Tibial nerve (tissue), 4 donors: ENCODE data around the gene URAD. TPM values are rescaled to one million over a fixed set of nuclear protein-coding genes. Genes with fewer than 3 reads are reported as not detected.

Experiments used
- DNase-seq, 2 donors: peaks; one replicate each; pipeline ENCODE4 v3.0.0-alpha.2; 2019; ENCODE audit warnings: low spot score in 2 of 2
- H3K27ac ChIP-seq, 4 donors: fragments of 200-600 bp; sonication (generic) in 3 of 4; one replicate each; pipeline ENCODE4 v1.5.1; 2017 to 2019; ENCODE audit warnings: mild to moderate bottlenecking in 1 of 4
- H3K27me3 ChIP-seq, 2 donors: fragments of 200-600 bp; sonication (generic) in 1 of 2; one replicate each; pipeline versions ENCODE4 v1.5.1 to v1.6.0; 2017 to 2019
- H3K36me3 ChIP-seq, 3 donors: fragments of 200-600 bp; sonication (generic); one replicate each; pipeline ENCODE4 v1.5.1; 2018 to 2019
- H3K4me1 ChIP-seq, 4 donors: fragments of 200-600 bp; sonication (generic) in 3 of 4; one replicate each; pipeline ENCODE4 v1.5.1; 2017 to 2019
- H3K4me3 ChIP-seq, 4 donors: fragments of 200-600 bp; sonication (generic) in 3 of 4; one replicate each; pipeline ENCODE4 v1.5.1; 2017 to 2019; ENCODE audit warnings: mild to moderate bottlenecking in 1 of 4, moderate library complexity in 1 of 4
- H3K9me3 ChIP-seq, 4 donors: fragments of 200-600 bp; sonication (generic) in 3 of 4; one replicate each; pipeline ENCODE4 v1.5.1; 2017 to 2019
- EP300 ChIP-seq, 2 donors: sonication (generic); formaldehyde crosslinking; IDR thresholded peaks; one replicate each; pipeline ENCODE4 v1.6.1; 2017; ENCODE audit warnings: antibody characterized with exemption in 2 of 2, mild to moderate bottlenecking in 1 of 2
- POLR2A ChIP-seq, 2 donors: fragments of 450-650 bp; IDR thresholded peaks; one replicate each; pipeline ENCODE4 v1.6.1; 2017; ENCODE audit warnings: antibody characterized with exemption in 2 of 2, mild to moderate bottlenecking in 2 of 2, moderate library complexity in 2 of 2
- WGBS, 2 donors: methylation state at CpG; one replicate each; pipeline ENCODE4 v1.1.5; 2018; 5-methylcytosine and 5-hydroxymethylcytosine counted together
- total RNA-seq, 4 donors: library from RNA; depleted of rRNA; stranded (reverse); fragments of >200 nt; gene quantifications; one replicate each; pipeline ENCODE4 v1.1.0, GENCODE V29; 2016
- TF ChIP-seq, protein P1 (sequence below), 5 experiments: fragments of 200-600 bp in 3 of 5; fragments of 450-650 bp in 2 of 5; sonication (generic) in 3 of 5; IDR thresholded peaks; one replicate each; pipeline ENCODE4 v1.5.1; 2016 to 2019; ENCODE audit warnings: antibody characterized with exemption in 5 of 5, mild to moderate bottlenecking in 3 of 5, moderate library complexity in 2 of 5

Gene URAD
- total RNA-seq, 4 donors from 2014 or later, result not detected

- Histone ChIP-seq H3K9me3 (no peaks in the 10 kb centered on the region), H3K4me1 (peaks cover 0 to 37% (median 14%) of the 10 kb centered on the region in 4 donors), H3K36me3 (no peaks in the 10 kb centered on the region), H3K27ac (no peak overlapping the region), H3K4me3 (no peak overlapping the region), H3K27me3 (peaks cover 4 to 95% of the 10 kb centered on the region in 2 donors)
- TF ChIP-seq, protein P1, sequence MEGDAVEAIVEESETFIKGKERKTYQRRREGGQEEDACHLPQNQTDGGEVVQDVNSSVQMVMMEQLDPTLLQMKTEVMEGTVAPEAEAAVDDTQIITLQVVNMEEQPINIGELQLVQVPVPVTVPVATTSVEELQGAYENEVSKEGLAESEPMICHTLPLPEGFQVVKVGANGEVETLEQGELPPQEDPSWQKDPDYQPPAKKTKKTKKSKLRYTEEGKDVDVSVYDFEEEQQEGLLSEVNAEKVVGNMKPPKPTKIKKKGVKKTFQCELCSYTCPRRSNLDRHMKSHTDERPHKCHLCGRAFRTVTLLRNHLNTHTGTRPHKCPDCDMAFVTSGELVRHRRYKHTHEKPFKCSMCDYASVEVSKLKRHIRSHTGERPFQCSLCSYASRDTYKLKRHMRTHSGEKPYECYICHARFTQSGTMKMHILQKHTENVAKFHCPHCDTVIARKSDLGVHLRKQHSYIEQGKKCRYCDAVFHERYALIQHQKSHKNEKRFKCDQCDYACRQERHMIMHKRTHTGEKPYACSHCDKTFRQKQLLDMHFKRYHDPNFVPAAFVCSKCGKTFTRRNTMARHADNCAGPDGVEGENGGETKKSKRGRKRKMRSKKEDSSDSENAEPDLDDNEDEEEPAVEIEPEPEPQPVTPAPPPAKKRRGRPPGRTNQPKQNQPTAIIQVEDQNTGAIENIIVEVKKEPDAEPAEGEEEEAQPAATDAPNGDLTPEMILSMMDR (IDR thresholded peaks at IDR 0.05), result no peak
- no peak for TF ChIP-seq POLR2A (IDR thresholded peaks at IDR 0.05)
- no peak for TF ChIP-seq EP300 (IDR thresholded peaks at IDR 0.05)
- DNase-seq, result no peak
- 26 to 31% methylated on average over 9 to 11 of the region's 11 CpGs for WGBS, 2 donors
These were observed 7.3 kb downstream of the URAD start for GRCh38 chr13:27981006-27981708.

DNA sequence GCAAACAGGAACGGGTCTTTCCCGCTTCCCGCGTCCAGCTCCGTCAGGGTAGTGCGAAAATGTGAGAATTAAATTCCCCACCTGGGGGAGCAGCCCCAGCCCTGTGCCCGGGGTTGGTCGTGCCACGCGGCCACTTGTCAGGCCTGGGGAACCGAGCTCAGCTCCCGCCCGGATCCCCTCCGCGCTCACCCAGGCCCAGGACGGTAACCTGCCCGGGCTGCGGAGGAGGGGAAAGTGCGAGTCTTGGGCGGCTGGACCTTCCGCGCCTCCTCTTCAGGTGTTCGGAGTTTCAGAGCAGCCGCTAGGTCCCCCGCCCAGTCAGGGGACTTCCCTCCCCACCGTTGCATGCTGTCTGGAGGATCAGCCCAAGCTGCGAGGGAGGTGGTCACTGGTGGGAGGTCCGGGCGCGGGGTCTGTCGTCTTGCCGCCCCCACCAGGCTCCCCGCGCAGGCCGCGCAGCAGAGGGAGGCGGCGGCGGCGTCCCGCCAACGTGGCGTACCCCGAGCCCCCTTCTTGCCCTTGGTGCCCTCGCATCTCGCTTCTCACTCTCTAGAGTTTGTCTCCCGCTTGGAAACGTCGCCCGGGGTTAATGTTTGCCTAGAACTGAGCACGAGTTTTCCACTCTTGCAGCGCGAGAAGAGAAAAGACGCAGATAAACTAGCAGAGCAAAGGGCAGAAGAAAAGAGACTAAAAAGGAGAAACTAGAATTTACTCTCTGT, 8.1 kb downstream of the URAD start:
- DNase-seq, result no peak
- Histone ChIP-seq H3K4me3 (peak overlapping the region in 1 of 4 donors; percentile 21), H3K27ac (peak overlapping the region in 1 of 4 donors; percentile 37), H3K4me1 (peaks cover 0 to 44% (median 16%) of the 10 kb centered on the region in 4 donors), H3K9me3 (no peaks in the 10 kb centered on the region), H3K27me3 (peaks cover 4 to 96% of the 10 kb centered on the region in 2 donors), H3K36me3 (no peaks in the 10 kb centered on the region)
- WGBS, 2 donors, result 2 to 4% methylated on average over 15 to 54 of the region's 54 CpGs
- no peak for TF ChIP-seq POLR2A (IDR thresholded peaks at IDR 0.05)
- TF ChIP-seq EP300 (IDR thresholded peaks at IDR 0.05), result no peak
- TF ChIP-seq, protein P1 (IDR thresholded peaks at IDR 0.05), result no peak

- peaks cover 0 to 46% (median 17%) of the 10 kb centered on the region in 4 donors for H3K4me1 ChIP-seq
- 3 to 6% methylated on average over 15 of the region's 15 CpGs for WGBS, 2 donors
- peak overlapping the region in 1 of 4 donors; percentile 21 for H3K4me3 ChIP-seq
- no peak for DNase-seq
- H3K27ac ChIP-seq, result peak overlapping the region in 1 of 4 donors; percentile 37
- no peaks in the 10 kb centered on the region for H3K36me3 ChIP-seq
- TF ChIP-seq, protein P1 (IDR thresholded peaks at IDR 0.05), result no peak
- TF ChIP-seq EP300 (IDR thresholded peaks at IDR 0.05), result no peak
- no peak for TF ChIP-seq POLR2A (IDR thresholded peaks at IDR 0.05)
- H3K9me3 ChIP-seq, result no peaks in the 10 kb centered on the region
- H3K27me3 ChIP-seq, result peaks cover 4 to 96% of the 10 kb centered on the region in 2 donors
These were observed 8.7 kb downstream of the URAD start for GRCh38 chr13:27979765-27980279.

- Histone ChIP-seq H3K9me3 (no peaks in the 10 kb centered on the region), H3K36me3 (no peaks in the 10 kb centered on the region), H3K4me1 (peaks cover 0 to 46% (median 17%) of the 10 kb centered on the region in 4 donors), H3K4me3 (no peak overlapping the region), H3K27ac (peak overlapping the region in 1 of 4 donors; percentile 60), H3K27me3 (peaks cover 4 to 98% of the 10 kb centered on the region in 2 donors)
- TF ChIP-seq EP300 (IDR thresholded peaks at IDR 0.05), result no peak
- TF ChIP-seq, protein P1 (IDR thresholded peaks at IDR 0.05), result no peak
- TF ChIP-seq POLR2A (IDR thresholded peaks at IDR 0.05), result no peak
- 4 to 6% methylated on average over 15 of the region's 15 CpGs for WGBS, 2 donors
- DNase-seq, result no peak
These were observed 9.4 kb downstream of the URAD start for GRCh38 chr13:27979001-27979643.
